A549 (cell line): ENCODE data around the gene LMNB1. TPM values are rescaled to one million over a fixed set of nuclear protein-coding genes. Genes with fewer than 3 reads are reported as not detected.

Experiments used
- ATAC-seq, 2 experiments: fragments of 200-7000 bp in 1 of 2; fragments of >200 bp in 1 of 2; cut with Nextera tagmentation in 1 of 2; cut with Tn5 transposase in 1 of 2; 3 replicates each; pipeline versions ENCODE4 v1.8.0 to v1.9.1; 2018 to 2020; ENCODE audit warnings: mild to moderate bottlenecking in 1 of 2, moderate library complexity in 1 of 2
- CTCF ChIA-PET: fragments of 300-600 bp; sonication (Branson Sonifier 250); formaldehyde crosslinking; extraction: SDS; loops from one replicate; lab custom pipeline; 2021; ENCODE audit warnings: antibody characterized with exemption, inconsistent platforms; lab: Yijun Ruan, JAX
- POLR2A ChIA-PET: fragments of 350-600 bp; formaldehyde crosslinking; extraction: SDS; loops from one replicate; lab custom pipeline; 2021; ENCODE audit warnings: antibody characterized with exemption, inconsistent platforms; lab: Yijun Ruan, JAX
- DNase-seq, 2 experiments: peaks; one replicate each; pipeline versions ENCODE4 v3.0.0 to v3.0.0-alpha.2; 2011 to 2016; ENCODE audit warnings: low read depth in 1 of 2, low spot score in 1 of 2
- FAIRE-seq: peaks from 2 replicates; lab custom pipeline; 2011; peaks lifted over from hg19 to GRCh38; lab: Jason Lieb, UNC
- H3K27ac ChIP-seq, 2 experiments: fragments of >200 bp; sonication (Bioruptor Twin); formaldehyde crosslinking; 3 replicates each; pipeline ENCODE4 v1.5.1; 2016 to 2017
- H3K4me1 ChIP-seq: fragments of >200 bp; sonication (Bioruptor Twin); formaldehyde crosslinking; 3 replicates; pipeline ENCODE4 v1.6.1; 2016
- H3K4me2 ChIP-seq: fragments of >200 bp; sonication (Bioruptor Twin); formaldehyde crosslinking; 3 replicates; pipeline ENCODE4 v1.6.1; 2016
- H3K4me3 ChIP-seq: fragments of >200 bp; sonication (Bioruptor Twin); formaldehyde crosslinking; 3 replicates; pipeline ENCODE4 v1.5.1; 2016
- H3K9me3 ChIP-seq: fragments of >200 bp; sonication (Bioruptor Twin); formaldehyde crosslinking; 3 replicates; pipeline ENCODE4 v1.6.1; 2016
- E2F6 ChIP-seq: IDR thresholded peaks from 2 replicates; pipeline ENCODE4 v1.6.1; 2012; ENCODE audit warnings: low read depth, borderline replicate concordance
- EP300 ChIP-seq, 2 experiments: fragments of >200 bp; sonication (Bioruptor Twin); formaldehyde crosslinking; IDR thresholded peaks; 2 replicates in 1 of 2; 3 replicates in 1 of 2; pipeline ENCODE4 v1.6.1; 2016 to 2017
- FOSB ChIP-seq: fragments of 250-450 bp; sonication (Bioruptor Pico); IDR thresholded peaks from 2 replicates; pipeline ENCODE4 v1.5.0; 2020; ENCODE audit warnings: mild to moderate bottlenecking, moderate library complexity
- FOSL2 ChIP-seq, 2 experiments: fragments of 450-650 bp in 1 of 2; fragments of >200 bp in 1 of 2; sonication (Bioruptor Twin) in 1 of 2; formaldehyde crosslinking; IDR thresholded peaks; 2 replicates each; pipeline versions ENCODE4 v1.5.0 to v1.6.1; 2016 to 2020; ENCODE audit warnings: mild to moderate bottlenecking in 1 of 2, moderate library complexity in 1 of 2
- HDAC2 ChIP-seq: fragments of 200-600 bp; sonication (generic); IDR thresholded peaks from 2 replicates; pipeline ENCODE4 v1.6.1; 2016
- HOXA7 ChIP-seq: fragments of 250-450 bp; sonication (Bioruptor Pico); IDR thresholded peaks from 2 replicates; pipeline ENCODE4 v1.5.0; 2020; ENCODE audit warnings: mild to moderate bottlenecking, moderate library complexity
- KDM1A ChIP-seq: fragments of 200-600 bp; sonication (generic); IDR thresholded peaks from 2 replicates; pipeline ENCODE4 v1.6.1; 2016; ENCODE audit warnings: low read depth, mild to moderate bottlenecking
- MAFK ChIP-seq: fragments of 450-650 bp; IDR thresholded peaks from 2 replicates; pipeline ENCODE4 v1.6.1; 2014; ENCODE audit not compliant: partially characterized antibody
- MAZ ChIP-seq: fragments of 150-350 bp; IDR thresholded peaks from 2 replicates; pipeline ENCODE4 v1.6.1; 2014; ENCODE audit warnings: antibody characterized with exemption, low read depth, low read length, borderline replicate concordance
- NFE2L2 ChIP-seq: fragments of 150-350 bp; conservative IDR thresholded peaks from 2 replicates; pipeline ENCODE4 v1.6.1; 2014; ENCODE audit warnings: low read length
- PHF8 ChIP-seq: fragments of 200-600 bp; sonication (generic); IDR thresholded peaks from 2 replicates; pipeline ENCODE4 v1.6.1; 2016; ENCODE audit warnings: low read depth, mild to moderate bottlenecking, antibody characterized with exemption, moderate library complexity, borderline replicate concordance
- POLR2AphosphoS2 ChIP-seq: conservative IDR thresholded peaks from 2 replicates; pipeline ENCODE4 v1.6.1; 2012; ENCODE audit warnings: low read length, improper control_type of control experiment, inconsistent platforms
- RAD21 ChIP-seq, 2 experiments: fragments of >200 bp in 1 of 2; sonication (Bioruptor Twin) in 1 of 2; formaldehyde crosslinking in 1 of 2; IDR thresholded peaks in 1 of 2; conservative IDR thresholded peaks in 1 of 2; 2 replicates in 1 of 2; 3 replicates in 1 of 2; pipeline ENCODE4 v1.6.1; 2012 to 2018; ENCODE audit warnings: inconsistent platforms in 1 of 2
- SREBF2 ChIP-seq: fragments of 450-650 bp; IDR thresholded peaks from 2 replicates; pipeline ENCODE4 v1.6.1; 2014; ENCODE audit warnings: mild to moderate bottlenecking, moderate library complexity
- TFCP2L1 ChIP-seq: fragments of 250-450 bp; sonication (Bioruptor Pico); IDR thresholded peaks from 2 replicates; pipeline ENCODE4 v1.5.0; 2021; ENCODE audit warnings: mild to moderate bottlenecking
- ZC3H11A ChIP-seq: fragments of 450-650 bp; IDR thresholded peaks from 2 replicates; pipeline ENCODE4 v1.6.1; 2014; ENCODE audit warnings: antibody characterized with exemption, mild to moderate bottlenecking
- ZSCAN20 ChIP-seq: fragments of 250-450 bp; sonication (Bioruptor Pico); IDR thresholded peaks from 2 replicates; pipeline ENCODE4 v1.8.0; 2022; ENCODE audit warnings: mild to moderate bottlenecking, moderate library complexity
- WGBS: methylation state at CpG from one replicate; pipeline ENCODE4 v1.1.6; 2017; ENCODE audit errors: missing lambda C conversion rate; 5-methylcytosine and 5-hydroxymethylcytosine counted together
- polyA plus RNA-seq, 4 experiments: library from polyadenylated mRNA; depleted of rRNA in 3 of 4; stranded (reverse); fragments of >200 nt; fragmentation: RNase III in 1 of 4; extraction: RNeasy Plus Mini Kit Qiagen cat#74134 plus additional on column Dnase treatment in 1 of 4; gene quantifications; 2 replicates in 3 of 4; 3 replicates in 1 of 4; pipeline ENCODE4 v1.2.3, GENCODE V29; 2011 to 2017
- TF ChIP-seq, protein P1 (sequence below): fragments of 250-450 bp; sonication (Bioruptor Pico); IDR thresholded peaks from 2 replicates; pipeline ENCODE4 v1.5.0; 2021; ENCODE audit warnings: mild to moderate bottlenecking, moderate library complexity, borderline replicate concordance
- TF ChIP-seq, protein P2 (sequence below): fragments of >200 bp; sonication (Bioruptor Twin); formaldehyde crosslinking; IDR thresholded peaks from 3 replicates; pipeline ENCODE4 v1.6.1; 2016
- TF ChIP-seq, protein P3 (sequence below): fragments of 200-600 bp; sonication (generic); IDR thresholded peaks from 2 replicates; pipeline ENCODE4 v1.6.1; 2016; ENCODE audit warnings: antibody characterized with exemption, mild to moderate bottlenecking, moderate library complexity

Gene LMNB1
- polyA plus RNA-seq, 2 of the 4 experiments (the other 2 are of a cell fraction), result 45.9 to 55.6 TPM

DNA sequence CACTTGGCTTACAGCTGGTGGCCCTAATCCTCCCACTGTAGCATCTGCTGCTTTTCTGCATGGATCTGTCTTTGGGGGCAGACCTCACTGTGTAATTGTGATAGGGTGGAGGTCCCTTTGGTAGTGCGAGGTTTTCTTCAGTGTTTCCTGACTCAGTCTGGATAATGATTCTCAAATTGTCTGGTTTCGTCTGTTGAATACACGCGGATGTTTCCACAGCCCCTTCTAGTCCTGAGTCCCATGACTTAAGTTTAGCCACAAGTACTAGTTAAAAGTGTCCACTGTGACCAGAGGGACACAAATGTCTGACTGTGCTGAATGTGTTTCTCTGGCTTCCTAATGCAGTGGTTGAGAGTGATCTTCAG lies 70.5 kb downstream of the LMNB1 start (continued):
- TF ChIP-seq, protein P1, sequence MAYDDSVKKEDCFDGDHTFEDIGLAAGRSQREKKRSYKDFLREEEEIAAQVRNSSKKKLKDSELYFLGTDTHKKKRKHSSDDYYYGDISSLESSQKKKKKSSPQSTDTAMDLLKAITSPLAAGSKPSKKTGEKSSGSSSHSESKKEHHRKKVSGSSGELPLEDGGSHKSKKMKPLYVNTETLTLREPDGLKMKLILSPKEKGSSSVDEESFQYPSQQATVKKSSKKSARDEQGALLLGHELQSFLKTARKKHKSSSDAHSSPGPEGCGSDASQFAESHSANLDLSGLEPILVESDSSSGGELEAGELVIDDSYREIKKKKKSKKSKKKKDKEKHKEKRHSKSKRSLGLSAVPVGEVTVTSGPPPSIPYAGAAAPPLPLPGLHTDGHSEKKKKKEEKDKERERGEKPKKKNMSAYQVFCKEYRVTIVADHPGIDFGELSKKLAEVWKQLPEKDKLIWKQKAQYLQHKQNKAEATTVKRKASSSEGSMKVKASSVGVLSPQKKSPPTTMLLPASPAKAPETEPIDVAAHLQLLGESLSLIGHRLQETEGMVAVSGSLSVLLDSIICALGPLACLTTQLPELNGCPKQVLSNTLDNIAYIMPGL (CRISPR knock-in tag), result no peak
- no peak for TF ChIP-seq FOSL2 (IDR thresholded peaks at IDR 0.05)
- no peak for TF ChIP-seq FOSL2 (CRISPR knock-in tag; IDR thresholded peaks at IDR 0.05)
- TF ChIP-seq E2F6, result no peak
- TF ChIP-seq PHF8, result no peak
- no peak for TF ChIP-seq FOSB (CRISPR knock-in tag)
- TF ChIP-seq HOXA7 (CRISPR knock-in tag), result no peak
- TF ChIP-seq ZSCAN20 (CRISPR knock-in tag), result no peak
- TF ChIP-seq KDM1A, result no peak
- TF ChIP-seq RAD21 (conservative IDR thresholded peaks at IDR 0.05 in 1 of 2, IDR thresholded peaks at IDR 0.05 in 1 of 2), result no peak
- no peak for TF ChIP-seq TFCP2L1
- no peak for TF ChIP-seq EP300 (IDR thresholded peaks at IDR 0.05)

DNA sequence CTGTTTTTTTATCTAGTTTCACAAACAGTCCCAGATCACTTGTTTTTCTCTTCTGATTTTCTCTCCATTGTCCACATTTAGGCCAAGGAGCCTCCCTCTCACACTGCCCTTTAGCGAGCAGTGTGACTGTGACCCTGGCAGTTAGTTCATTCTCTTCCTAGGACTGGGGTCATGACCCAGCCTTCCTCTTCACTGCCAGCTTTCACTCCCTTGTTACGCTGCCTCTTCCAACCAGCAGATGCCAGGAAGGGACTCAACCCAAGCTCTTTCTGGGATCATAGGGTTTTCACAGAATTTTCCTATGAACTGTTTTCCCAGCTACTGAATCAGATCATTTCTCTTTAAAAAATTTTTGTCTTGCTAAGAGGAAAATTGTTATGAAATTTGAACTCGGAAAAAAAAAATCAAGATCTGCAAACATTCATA lies 70.9 kb downstream of the LMNB1 start:
- FAIRE-seq, result no peak
- Histone ChIP-seq H3K4me2 (no peak overlapping the region), H3K27ac (no peak overlapping the region), H3K4me3 (no peak overlapping the region), H3K9me3 (no peaks in the 10 kb centered on the region), H3K4me1 (peaks cover 5% of the 10 kb centered on the region; the same call in 1 of the 3 replicates)
- CTCF ChIA-PET, result interaction anchor here (1.5 kb wide), 1 partner anchor 10 kb away, joined by 3 read pairs; no protein-coding TSS in a partner anchor
- TF ChIP-seq, protein P2, sequence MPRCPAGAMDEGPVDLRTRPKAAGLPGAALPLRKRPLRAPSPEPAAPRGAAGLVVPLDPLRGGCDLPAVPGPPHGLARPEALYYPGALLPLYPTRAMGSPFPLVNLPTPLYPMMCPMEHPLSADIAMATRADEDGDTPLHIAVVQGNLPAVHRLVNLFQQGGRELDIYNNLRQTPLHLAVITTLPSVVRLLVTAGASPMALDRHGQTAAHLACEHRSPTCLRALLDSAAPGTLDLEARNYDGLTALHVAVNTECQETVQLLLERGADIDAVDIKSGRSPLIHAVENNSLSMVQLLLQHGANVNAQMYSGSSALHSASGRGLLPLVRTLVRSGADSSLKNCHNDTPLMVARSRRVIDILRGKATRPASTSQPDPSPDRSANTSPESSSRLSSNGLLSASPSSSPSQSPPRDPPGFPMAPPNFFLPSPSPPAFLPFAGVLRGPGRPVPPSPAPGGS, result no peak
- TF ChIP-seq POLR2AphosphoS2, result no peak
- TF ChIP-seq ZC3H11A, result no peak
- TF ChIP-seq SREBF2, result no peak
- no peak for TF ChIP-seq MAZ
- TF ChIP-seq HDAC2, result no peak
- no peak for TF ChIP-seq TFCP2L1
- no peak for TF ChIP-seq MAFK
- TF ChIP-seq NFE2L2, result no peak
- no peak for TF ChIP-seq EP300 (IDR thresholded peaks at IDR 0.05)
- TF ChIP-seq, protein P3, sequence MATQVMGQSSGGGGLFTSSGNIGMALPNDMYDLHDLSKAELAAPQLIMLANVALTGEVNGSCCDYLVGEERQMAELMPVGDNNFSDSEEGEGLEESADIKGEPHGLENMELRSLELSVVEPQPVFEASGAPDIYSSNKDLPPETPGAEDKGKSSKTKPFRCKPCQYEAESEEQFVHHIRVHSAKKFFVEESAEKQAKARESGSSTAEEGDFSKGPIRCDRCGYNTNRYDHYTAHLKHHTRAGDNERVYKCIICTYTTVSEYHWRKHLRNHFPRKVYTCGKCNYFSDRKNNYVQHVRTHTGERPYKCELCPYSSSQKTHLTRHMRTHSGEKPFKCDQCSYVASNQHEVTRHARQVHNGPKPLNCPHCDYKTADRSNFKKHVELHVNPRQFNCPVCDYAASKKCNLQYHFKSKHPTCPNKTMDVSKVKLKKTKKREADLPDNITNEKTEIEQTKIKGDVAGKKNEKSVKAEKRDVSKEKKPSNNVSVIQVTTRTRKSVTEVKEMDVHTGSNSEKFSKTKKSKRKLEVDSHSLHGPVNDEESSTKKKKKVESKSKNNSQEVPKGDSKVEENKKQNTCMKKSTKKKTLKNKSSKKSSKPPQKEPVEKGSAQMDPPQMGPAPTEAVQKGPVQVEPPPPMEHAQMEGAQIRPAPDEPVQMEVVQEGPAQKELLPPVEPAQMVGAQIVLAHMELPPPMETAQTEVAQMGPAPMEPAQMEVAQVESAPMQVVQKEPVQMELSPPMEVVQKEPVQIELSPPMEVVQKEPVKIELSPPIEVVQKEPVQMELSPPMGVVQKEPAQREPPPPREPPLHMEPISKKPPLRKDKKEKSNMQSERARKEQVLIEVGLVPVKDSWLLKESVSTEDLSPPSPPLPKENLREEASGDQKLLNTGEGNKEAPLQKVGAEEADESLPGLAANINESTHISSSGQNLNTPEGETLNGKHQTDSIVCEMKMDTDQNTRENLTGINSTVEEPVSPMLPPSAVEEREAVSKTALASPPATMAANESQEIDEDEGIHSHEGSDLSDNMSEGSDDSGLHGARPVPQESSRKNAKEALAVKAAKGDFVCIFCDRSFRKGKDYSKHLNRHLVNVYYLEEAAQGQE, result no peak
- POLR2A ChIA-PET, result no interaction called here
- ATAC-seq, result peak in 1 of 2 experiments; percentile 19; a peak in 1 of 6 replicates
- DNase-seq, result no peak
- 84% methylated on average over 3 of the region's 3 CpGs for whole genome bisulfite sequencing
